Activated T-helper 1 cell treated with anti-CD3 and anti-CD28 coated beads, Interleukin-12 subunit alpha, Interleukin-12 subunit beta, Interleukin-2, Interleukin-4 antibody, amounts not matched to agents 30 ng/mL and 10 ng/mL and 1 ng/mL, durations not matched to agents 14 hours and 24 hours and 36 hours (primary cell): ENCODE measurements around the gene APPL2. TPM values are rescaled to one million over a fixed set of nuclear protein-coding genes. Genes with fewer than 3 reads are reported as not detected.

Experiments used
- DNase-seq: peaks from one replicate; pipeline ENCODE4 v3.0.0; 2021; ENCODE audit warnings: low spot score
- H3K27ac Mint-ChIP-seq: one replicate; pipeline ENCODE4 v1.8.0; 2021; ENCODE audit warnings: mild to moderate bottlenecking, mixed read lengths
- H3K27me3 Mint-ChIP-seq: one replicate; pipeline ENCODE4 v1.8.0; 2022; ENCODE audit warnings: mild to moderate bottlenecking, moderate library complexity, mixed read lengths; ENCODE audit not compliant: insufficient read depth
- H3K36me3 Mint-ChIP-seq: one replicate; pipeline ENCODE4 v1.8.0; 2021; ENCODE audit warnings: low read depth, mixed read lengths
- H3K4me1 Mint-ChIP-seq: one replicate; pipeline ENCODE4 v1.8.0; 2021; ENCODE audit warnings: low read depth, mixed read lengths
- H3K4me3 Mint-ChIP-seq: one replicate; pipeline ENCODE4 v1.8.0; 2021; ENCODE audit warnings: mild to moderate bottlenecking, moderate library complexity, mixed read lengths
- H3K9me3 Mint-ChIP-seq: one replicate; pipeline ENCODE4 v1.8.0; 2021; ENCODE audit warnings: mixed read lengths
- intact Hi-C: fragments of 100-400 bp; cut with micrococcal nuclease; formaldehyde crosslinking; loops from one replicate; pipeline ENCODE4 v1.15.1; 2024
- total RNA-seq: library from RNA; stranded (reverse); gene quantifications from 2 replicates; pipeline ENCODE4 v1.2.3, GENCODE V29; 2022

APPL2 gene
- total RNA-seq, 1 donor from 2014 or later, result 27.8 TPM

- Mint-ChIP-seq H3K27ac (no peak overlapping the region), H3K4me3 (no peak overlapping the region), H3K36me3 (peaks cover 26% of the 10 kb centered on the region), H3K9me3 (no peaks in the 10 kb centered on the region), H3K27me3 (no peaks in the 10 kb centered on the region), H3K4me1 (no peaks in the 10 kb centered on the region)
- intact Hi-C loops, result no loop called here
- DNase-seq, result no peak
These were observed 21.8 kb downstream of the APPL2 start for GRCh38 chr12:105214148-105214547.

GRCh38 chr12:105212438-105212837, 23.5 kb downstream of the APPL2 start:
- H3K36me3 Mint-ChIP-seq, result peaks cover 29% of the 10 kb centered on the region
- no peaks in the 10 kb centered on the region for H3K27me3 Mint-ChIP-seq

DNA sequence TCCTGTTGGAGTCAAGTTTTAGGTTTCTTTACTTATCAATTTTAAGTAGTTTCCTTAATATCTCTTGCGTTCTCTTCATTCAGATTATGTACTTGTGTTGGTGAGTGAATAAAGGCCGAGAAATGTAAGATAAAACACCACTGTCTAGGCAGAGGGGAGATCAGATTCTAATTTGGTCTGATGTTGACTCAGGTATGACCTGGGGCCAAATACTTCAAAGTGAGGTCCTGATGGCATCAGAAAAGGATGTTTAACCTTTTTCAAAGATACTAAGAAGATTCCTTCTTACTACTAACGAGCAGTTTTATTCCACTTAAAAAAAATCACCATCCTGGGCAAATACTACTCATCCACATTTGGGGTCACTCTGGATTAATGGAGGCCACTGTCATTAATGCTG, 26.9 kb downstream of the APPL2 start:
- intact Hi-C loops, result no loop called here
- H3K27ac Mint-ChIP-seq, result no peak overlapping the region
- H3K4me1 Mint-ChIP-seq, result peaks cover 14% of the 10 kb centered on the region
- no peaks in the 10 kb centered on the region for H3K9me3 Mint-ChIP-seq
- H3K27me3 Mint-ChIP-seq, result no peaks in the 10 kb centered on the region
- H3K36me3 Mint-ChIP-seq, result peaks cover 34% of the 10 kb centered on the region
- H3K4me3 Mint-ChIP-seq, result no peak overlapping the region
- DNase-seq, result no peak

More at GRCh38 chr12:105212438-105212837, 23.5 kb downstream of the APPL2 start:
- intact Hi-C loops, result no loop called here
- Mint-ChIP-seq H3K4me3 (no peak overlapping the region), H3K4me1 (no peaks in the 10 kb centered on the region), H3K9me3 (no peaks in the 10 kb centered on the region), H3K27ac (no peak overlapping the region)
- no peak for DNase-seq

GRCh38 chr12:105206686-105207374, 29.1 kb downstream of the APPL2 start:
- H3K4me3 Mint-ChIP-seq, result no peak overlapping the region
- intact Hi-C loops, result no loop called here
- peaks cover 14% of the 10 kb centered on the region for H3K4me1 Mint-ChIP-seq
- no peak overlapping the region for H3K27ac Mint-ChIP-seq
- H3K36me3 Mint-ChIP-seq, result peaks cover 41% of the 10 kb centered on the region
- no peak for DNase-seq
- no peaks in the 10 kb centered on the region for H3K9me3 Mint-ChIP-seq
- no peaks in the 10 kb centered on the region for H3K27me3 Mint-ChIP-seq

DNA sequence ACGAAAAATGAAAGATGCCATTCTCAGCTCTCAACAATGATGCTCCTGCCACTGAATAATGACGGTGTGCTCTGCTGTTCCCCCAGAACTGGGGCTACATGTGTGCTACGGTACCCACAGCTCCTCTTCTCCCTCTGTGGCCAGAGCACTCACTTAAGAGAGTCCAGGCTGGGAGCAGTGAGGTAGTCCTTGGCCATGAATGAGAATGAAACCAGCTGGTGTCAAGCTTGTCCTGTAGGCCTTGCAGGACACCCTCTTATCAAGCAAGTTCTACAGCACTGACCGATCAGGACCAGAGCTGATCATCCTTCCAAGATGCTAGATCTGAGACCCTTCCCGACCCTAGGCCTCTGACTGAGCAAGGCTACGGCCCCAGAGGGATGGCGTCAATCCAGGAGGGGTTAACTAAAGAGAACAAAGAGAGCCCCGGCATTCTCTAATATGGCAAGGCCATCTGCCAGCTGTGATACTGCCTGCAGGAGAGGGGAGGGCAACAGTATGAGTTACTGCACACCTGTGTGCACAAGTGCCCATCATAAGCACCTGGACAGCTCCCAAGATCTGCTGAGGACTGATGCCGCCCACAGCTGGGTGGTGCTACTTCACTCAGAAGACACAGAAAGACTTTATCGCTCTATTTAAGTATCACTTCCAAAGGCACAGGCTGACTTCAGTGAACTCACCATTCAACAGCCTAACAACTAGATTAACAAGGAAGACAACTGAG, 30.5 kb downstream of the APPL2 start:
- Mint-ChIP-seq H3K27me3 (no peaks in the 10 kb centered on the region), H3K4me1 (peaks cover 14% of the 10 kb centered on the region), H3K27ac (peak overlapping the region; percentile 49), H3K36me3 (peaks cover 41% of the 10 kb centered on the region), H3K9me3 (no peaks in the 10 kb centered on the region), H3K4me3 (no peak overlapping the region)
- intact Hi-C loops, result loop anchor here (2.0 kb wide), 1 partner anchor 23 kb away; no protein-coding TSS in a partner anchor
- no peak for DNase-seq

- no peaks in the 10 kb centered on the region for H3K9me3 Mint-ChIP-seq
- H3K4me3 Mint-ChIP-seq, result no peak overlapping the region
- H3K36me3 Mint-ChIP-seq, result peaks cover 41% of the 10 kb centered on the region
- H3K27ac Mint-ChIP-seq, result peak overlapping the region; percentile 49
- intact Hi-C loops, result loop anchor here (2.0 kb wide), 1 partner anchor 24 kb away; no protein-coding TSS in a partner anchor
- no peaks in the 10 kb centered on the region for H3K27me3 Mint-ChIP-seq
- H3K4me1 Mint-ChIP-seq, result peaks cover 14% of the 10 kb centered on the region
- DNase-seq, result no peak
These were observed 31.1 kb downstream of the APPL2 start for GRCh38 chr12:105204916-105205315.

GRCh38 chr12:105204127-105204526, 31.8 kb downstream of the APPL2 start:
- no peaks in the 10 kb centered on the region for H3K9me3 Mint-ChIP-seq
- H3K27me3 Mint-ChIP-seq, result no peaks in the 10 kb centered on the region
- intact Hi-C loops, result loop anchor here (2.0 kb wide), 1 partner anchor 25 kb away; no protein-coding TSS in a partner anchor
- H3K36me3 Mint-ChIP-seq, result peaks cover 41% of the 10 kb centered on the region
- no peak overlapping the region for H3K4me3 Mint-ChIP-seq
- DNase-seq, result no peak
- peak overlapping the region; percentile 18 for H3K27ac Mint-ChIP-seq
- H3K4me1 Mint-ChIP-seq, result peaks cover 14% of the 10 kb centered on the region

- Mint-ChIP-seq H3K9me3 (no peaks in the 10 kb centered on the region), H3K27me3 (no peaks in the 10 kb centered on the region), H3K4me1 (peaks cover 14% of the 10 kb centered on the region), H3K27ac (no peak overlapping the region), H3K36me3 (peaks cover 35% of the 10 kb centered on the region), H3K4me3 (no peak overlapping the region)
- DNase-seq, result no peak
- intact Hi-C loops, result no loop called here
These were observed 33.8 kb downstream of the APPL2 start for GRCh38 chr12:105202202-105202601.

DNA sequence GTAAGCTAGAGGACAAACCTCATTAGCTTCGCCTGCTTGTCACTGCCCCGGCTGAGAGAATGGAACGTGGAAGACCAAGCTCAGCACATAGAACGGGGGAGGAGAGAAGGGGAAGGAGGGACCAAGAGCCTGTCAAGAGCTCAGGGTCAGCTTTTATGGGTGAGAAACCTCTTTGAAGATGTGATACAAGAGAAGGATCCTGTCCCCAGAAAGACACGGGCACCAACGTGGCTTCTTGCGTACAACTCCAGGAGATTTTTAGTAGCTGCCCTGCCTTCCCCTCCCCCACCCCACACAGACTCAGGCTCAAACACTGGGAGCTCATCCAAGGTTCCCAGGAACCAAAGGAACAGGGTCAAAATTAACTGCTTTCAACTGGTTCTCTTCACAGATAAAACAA, 34.7 kb downstream of the APPL2 start:
- no peak for DNase-seq

DNA sequence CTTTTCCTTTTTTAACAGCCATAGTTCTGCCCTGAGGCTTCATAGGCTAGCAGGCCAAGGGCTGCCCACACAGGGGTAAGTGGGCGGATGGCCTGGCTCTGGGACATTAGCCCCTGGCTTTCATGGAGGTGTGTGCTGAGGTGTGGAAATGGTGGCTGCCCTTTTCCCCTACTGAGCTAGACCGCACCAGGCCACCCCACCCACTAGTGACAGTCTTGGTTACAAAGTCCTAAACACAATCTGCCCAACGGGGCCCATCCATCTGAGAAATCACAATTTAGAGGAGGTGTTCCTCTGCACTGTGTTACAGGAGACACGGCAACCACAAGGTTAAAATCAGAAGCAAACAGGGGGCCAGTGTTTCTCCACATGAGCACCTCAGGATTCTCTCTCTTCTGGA, 35.6 kb downstream of the APPL2 start:
- Mint-ChIP-seq H3K4me1 (peaks cover 9% of the 10 kb centered on the region), H3K27me3 (no peaks in the 10 kb centered on the region), H3K9me3 (no peaks in the 10 kb centered on the region), H3K27ac (no peak overlapping the region), H3K4me3 (no peak overlapping the region), H3K36me3 (peaks cover 24% of the 10 kb centered on the region)
- intact Hi-C loops, result no loop called here
- no peak for DNase-seq

More for the DNA sequence above, 34.7 kb downstream of the APPL2 start:
- no peak overlapping the region for H3K4me3 Mint-ChIP-seq
- intact Hi-C loops, result no loop called here
- no peak overlapping the region for H3K27ac Mint-ChIP-seq
- H3K9me3 Mint-ChIP-seq, result no peaks in the 10 kb centered on the region
- H3K4me1 Mint-ChIP-seq, result peaks cover 14% of the 10 kb centered on the region
- no peaks in the 10 kb centered on the region for H3K27me3 Mint-ChIP-seq
- peaks cover 30% of the 10 kb centered on the region for H3K36me3 Mint-ChIP-seq

GRCh38 chr12:105198961-105199360, 37.0 kb downstream of the APPL2 start:
- no peak overlapping the region for H3K4me3 Mint-ChIP-seq
- no peaks in the 10 kb centered on the region for H3K9me3 Mint-ChIP-seq
- H3K27me3 Mint-ChIP-seq, result no peaks in the 10 kb centered on the region
- no peak for DNase-seq
- H3K27ac Mint-ChIP-seq, result no peak overlapping the region
- no peaks in the 10 kb centered on the region for H3K4me1 Mint-ChIP-seq
- intact Hi-C loops, result no loop called here
- H3K36me3 Mint-ChIP-seq, result peaks cover 18% of the 10 kb centered on the region

DNA sequence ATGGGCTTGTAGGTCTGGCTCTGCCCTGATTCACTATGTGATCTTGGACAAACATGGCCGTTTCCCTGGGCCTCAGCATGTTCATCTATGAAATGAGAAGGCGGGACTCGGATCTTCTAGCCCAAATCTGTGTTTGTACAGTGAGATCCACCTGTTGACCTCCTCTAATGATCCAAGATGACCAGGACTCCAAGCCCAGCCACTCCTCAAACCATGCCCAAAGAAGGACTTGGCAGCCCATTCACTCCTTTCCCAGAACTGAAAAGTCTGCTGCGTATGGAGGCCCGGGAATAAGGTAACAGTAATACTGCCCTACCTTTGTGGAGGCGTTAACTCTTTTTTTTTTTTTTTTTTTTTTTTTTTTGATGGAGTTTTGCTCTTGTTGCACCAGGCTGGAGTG, 39.9 kb downstream of the APPL2 start:
- Mint-ChIP-seq H3K27ac (no peak overlapping the region), H3K4me1 (no peaks in the 10 kb centered on the region), H3K36me3 (peaks cover 25% of the 10 kb centered on the region), H3K4me3 (no peak overlapping the region), H3K27me3 (no peaks in the 10 kb centered on the region), H3K9me3 (no peaks in the 10 kb centered on the region)
- intact Hi-C loops, result no loop called here
- DNase-seq, result no peak

DNA sequence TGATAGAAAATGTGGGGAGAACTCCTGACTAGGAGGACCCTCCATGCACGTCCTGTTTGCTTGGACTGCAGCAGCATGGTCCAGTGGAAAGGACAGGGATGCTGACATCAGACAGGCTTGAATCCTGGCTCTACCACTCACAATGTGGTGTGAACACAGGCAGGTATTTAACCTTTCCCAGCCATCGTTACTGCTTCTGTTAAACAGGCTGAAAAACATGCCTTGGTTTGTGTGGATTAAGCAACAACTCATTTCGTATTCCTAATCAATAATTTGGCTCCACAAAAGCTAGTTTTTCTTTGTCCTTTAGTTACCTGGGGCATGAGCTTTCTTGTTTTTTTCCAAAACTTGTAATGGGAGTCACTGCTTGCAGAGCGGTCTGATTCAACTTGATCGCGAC, 41.0 kb downstream of the APPL2 start:
- Mint-ChIP-seq H3K4me3 (no peak overlapping the region), H3K36me3 (peaks cover 35% of the 10 kb centered on the region), H3K4me1 (no peaks in the 10 kb centered on the region), H3K27me3 (no peaks in the 10 kb centered on the region), H3K27ac (no peak overlapping the region), H3K9me3 (no peaks in the 10 kb centered on the region)
- intact Hi-C loops, result no loop called here
- DNase-seq, result no peak
